ENCODE data around the gene LRP11.

Gene LRP11

GRCh38 chr6:149782337-149782736 lies 81.8 kb downstream of the LRP11 start:
- H3K4me3 ChIP-seq (ENCODE audit: low read depth, low read length) = no peak overlapping the region
- TF ChIP-seq CTCF (IDR thresholded peaks at IDR 0.05; ENCODE audit: borderline replicate concordance, insufficient read depth, low read depth, low read length) = no peak

GRCh38 chr6:149781715-149782114 lies 82.4 kb downstream of the LRP11 start:
- TF ChIP-seq CTCF (IDR thresholded peaks at IDR 0.05; ENCODE audit: borderline replicate concordance, insufficient read depth, low read depth, low read length) = no peak
- no peak overlapping the region for H3K4me3 ChIP-seq (ENCODE audit: low read depth, low read length)

GRCh38 chr6:149779644-149779963 lies 84.6 kb downstream of the LRP11 start:
- H3K4me3 ChIP-seq (ENCODE audit: low read depth, low read length) = no peak overlapping the region
- TF ChIP-seq CTCF (IDR thresholded peaks at IDR 0.05; ENCODE audit: borderline replicate concordance, insufficient read depth, low read depth, low read length) = no peak

- no peak overlapping the region for H3K4me3 ChIP-seq (ENCODE audit: low read depth, low read length)
- TF ChIP-seq CTCF (IDR thresholded peaks at IDR 0.05; ENCODE audit: borderline replicate concordance, insufficient read depth, low read depth, low read length) = no peak
These were observed 86.5 kb downstream of the LRP11 start for GRCh38 chr6:149777624-149778023.

GRCh38 chr6:149771925-149772324 lies 92.2 kb downstream of the LRP11 start:
- TF ChIP-seq CTCF (IDR thresholded peaks at IDR 0.05; ENCODE audit: borderline replicate concordance, insufficient read depth, low read depth, low read length) = no peak
- no peak overlapping the region for H3K4me3 ChIP-seq (ENCODE audit: low read depth, low read length)

GRCh38 chr6:149771185-149771584 lies 93.0 kb downstream of the LRP11 start:
- no peak for TF ChIP-seq CTCF (IDR thresholded peaks at IDR 0.05; ENCODE audit: borderline replicate concordance, insufficient read depth, low read depth, low read length)
- H3K4me3 ChIP-seq (ENCODE audit: low read depth, low read length) = no peak overlapping the region

GRCh38 chr6:149769676-149770075 lies 94.5 kb downstream of the LRP11 start:
- no peak for TF ChIP-seq CTCF (IDR thresholded peaks at IDR 0.05; ENCODE audit: borderline replicate concordance, insufficient read depth, low read depth, low read length)
- no peak overlapping the region for H3K4me3 ChIP-seq (ENCODE audit: low read depth, low read length)
